K562 (cell line): Measurements from ENCODE around the gene ARL16. TPM values are rescaled to one million over a fixed set of nuclear protein-coding genes. Genes with fewer than 3 reads are reported as not detected.

Source experiments
- GTF2E2 ChIP-seq: fragments of 200-800 bp; sonication (Bioruptor generic); IDR thresholded peaks from 2 replicates; pipeline ENCODE4 v1.6.1; 2016; ENCODE audit warnings: missing genetic modification characterization, missing compliant biosample characterization
- GTF2F1 ChIP-seq: IDR thresholded peaks from 2 replicates; pipeline ENCODE4 v1.6.1; 2011; ENCODE audit warnings: low read depth, low read length, improper control_type of control experiment
- HNRNPH1 ChIP-seq: fragments of 200-400 bp; formaldehyde crosslinking; optimal IDR thresholded peaks from 2 replicates; pipeline ENCODE3; 2017; ENCODE audit warnings: low read depth, mild to moderate bottlenecking, low read length, moderate library complexity
- NUFIP1 ChIP-seq: fragments of 450-650 bp; IDR thresholded peaks from 2 replicates; pipeline ENCODE4 v1.6.1; 2018; ENCODE audit not compliant: partially characterized antibody
- PCBP2 ChIP-seq: fragments of 200-400 bp; formaldehyde crosslinking; IDR thresholded peaks from 2 replicates; pipeline ENCODE4 v1.6.1; 2018; ENCODE audit warnings: low read length, low read depth, mild to moderate bottlenecking, moderate library complexity; ENCODE audit not compliant: poor library complexity, severe bottlenecking
- SRSF7 ChIP-seq: fragments of 200-400 bp; formaldehyde crosslinking; optimal IDR thresholded peaks from 2 replicates; pipeline ENCODE3; 2017; ENCODE audit warnings: mild to moderate bottlenecking, low read depth, low read length
- ZNF778 ChIP-seq: fragments of 450-650 bp; formaldehyde crosslinking; IDR thresholded peaks from 2 replicates; pipeline ENCODE4 v1.4.0; 2020; ENCODE audit warnings: mild to moderate bottlenecking, moderate library complexity
- polyA plus RNA-seq, 8 experiments: library from polyadenylated mRNA; depleted of rRNA in 4 of 8; stranded (reverse) in 5 of 8; unstranded in 3 of 8; fragments of >200 nt; fragmentation: Nextera tagmentation in 2 of 8; fragmentation: Illumina TruSeq in 1 of 8; extraction: Ambion mirVana in 2 of 8; extraction: Trizol in 1 of 8; gene quantifications; 2 replicates each; pipeline versions ENCODE4 v1.2.1 to v1.2.3, GENCODE V29; 2011 to 2014; ENCODE audit warnings: inconsistent platforms in 1 of 8, missing spikeins in 1 of 8
- total RNA-seq, 7 experiments: library from RNA; depleted of rRNA in 6 of 7; stranded (reverse); fragments of >200 nt in 6 of 7; fragmentation: Illumina TruSeq in 2 of 7; extraction: Trizol in 2 of 7; gene quantifications; 2 replicates each; pipeline versions ENCODE4 v1.2.1 to v1.2.3, GENCODE V29; 2011 to 2021; ENCODE audit warnings: low replicate concordance in 1 of 7
- TF ChIP-seq, protein P1 (sequence below): fragments of 450-650 bp; IDR thresholded peaks from 2 replicates; pipeline ENCODE4 v1.6.1; 2017; ENCODE audit warnings: antibody characterized with exemption, mild to moderate bottlenecking
- TF ChIP-seq, protein P2 (sequence below), 3 experiments: fragments of 200-800 bp in 1 of 3; sonication (Bioruptor generic) in 1 of 3; sonication (generic) in 1 of 3; formaldehyde crosslinking in 1 of 3; IDR thresholded peaks; 2 replicates each; pipeline versions ENCODE4 v1.6.1 to v1.8.0; 2016 to 2022; ENCODE audit warnings: mild to moderate bottlenecking in 2 of 3, missing compliant biosample characterization in 2 of 3, missing genetic modification characterization in 2 of 3, missing genetic modification reagents in 1 of 3
- TF ChIP-seq, protein P3 (sequence below): IDR thresholded peaks from 2 replicates; pipeline ENCODE4 v1.6.1; 2011; ENCODE audit not compliant: insufficient read length; ENCODE audit errors: extremely low read depth

The ARL16 gene
- total and polyA plus RNA-seq, 9 of the 15 experiments (the other 6 are each of a cell fraction or from before 2014, with no cell fraction given) = 5.4 to 32.4 (median 22.6) TPM

GRCh38 chr17:81636505-81637288, 46.9 kb downstream of the ARL16 start, which contains the start of the genes NPLOC4 and TSPAN10 (continued):
- TF ChIP-seq, protein P1, sequence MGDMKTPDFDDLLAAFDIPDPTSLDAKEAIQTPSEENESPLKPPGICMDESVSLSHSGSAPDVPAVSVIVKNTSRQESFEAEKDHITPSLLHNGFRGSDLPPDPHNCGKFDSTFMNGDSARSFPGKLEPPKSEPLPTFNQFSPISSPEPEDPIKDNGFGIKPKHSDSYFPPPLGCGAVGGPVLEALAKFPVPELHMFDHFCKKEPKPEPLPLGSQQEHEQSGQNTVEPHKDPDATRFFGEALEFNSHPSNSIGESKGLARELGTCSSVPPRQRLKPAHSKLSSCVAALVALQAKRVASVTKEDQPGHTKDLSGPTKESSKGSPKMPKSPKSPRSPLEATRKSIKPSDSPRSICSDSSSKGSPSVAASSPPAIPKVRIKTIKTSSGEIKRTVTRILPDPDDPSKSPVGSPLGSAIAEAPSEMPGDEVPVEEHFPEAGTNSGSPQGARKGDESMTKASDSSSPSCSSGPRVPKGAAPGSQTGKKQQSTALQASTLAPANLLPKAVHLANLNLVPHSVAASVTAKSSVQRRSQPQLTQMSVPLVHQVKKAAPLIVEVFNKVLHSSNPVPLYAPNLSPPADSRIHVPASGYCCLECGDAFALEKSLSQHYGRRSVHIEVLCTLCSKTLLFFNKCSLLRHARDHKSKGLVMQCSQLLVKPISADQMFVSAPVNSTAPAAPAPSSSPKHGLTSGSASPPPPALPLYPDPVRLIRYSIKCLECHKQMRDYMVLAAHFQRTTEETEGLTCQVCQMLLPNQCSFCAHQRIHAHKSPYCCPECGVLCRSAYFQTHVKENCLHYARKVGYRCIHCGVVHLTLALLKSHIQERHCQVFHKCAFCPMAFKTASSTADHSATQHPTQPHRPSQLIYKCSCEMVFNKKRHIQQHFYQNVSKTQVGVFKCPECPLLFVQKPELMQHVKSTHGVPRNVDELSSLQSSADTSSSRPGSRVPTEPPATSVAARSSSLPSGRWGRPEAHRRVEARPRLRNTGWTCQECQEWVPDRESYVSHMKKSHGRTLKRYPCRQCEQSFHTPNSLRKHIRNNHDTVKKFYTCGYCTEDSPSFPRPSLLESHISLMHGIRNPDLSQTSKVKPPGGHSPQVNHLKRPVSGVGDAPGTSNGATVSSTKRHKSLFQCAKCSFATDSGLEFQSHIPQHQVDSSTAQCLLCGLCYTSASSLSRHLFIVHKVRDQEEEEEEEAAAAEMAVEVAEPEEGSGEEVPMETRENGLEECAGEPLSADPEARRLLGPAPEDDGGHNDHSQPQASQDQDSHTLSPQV = peak; percentile 67; the same call in 1 of the 2 replicates
- TF ChIP-seq GTF2F1 = no peak
- peak; percentile 97 for TF ChIP-seq GTF2E2
- TF ChIP-seq HNRNPH1 = no peak
- TF ChIP-seq, protein P2, sequence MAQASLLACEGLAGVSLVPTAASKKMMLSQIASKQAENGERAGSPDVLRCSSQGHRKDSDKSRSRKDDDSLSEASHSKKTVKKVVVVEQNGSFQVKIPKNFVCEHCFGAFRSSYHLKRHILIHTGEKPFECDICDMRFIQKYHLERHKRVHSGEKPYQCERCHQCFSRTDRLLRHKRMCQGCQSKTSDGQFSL (CRISPR knock-in tag; IDR thresholded peaks at IDR 0.05) = no peak
- TF ChIP-seq, protein P2 (tag; IDR thresholded peaks at IDR 0.05) = 0 out of 4 replicates have a peak, but pooled peaks of 1 of the 2 experiments have one; percentile 60
- no peak for TF ChIP-seq ZNF778 (CRISPR knock-in tag)
- TF ChIP-seq NUFIP1 = no peak
- TF ChIP-seq SRSF7 = no peak
- TF ChIP-seq, protein P3, sequence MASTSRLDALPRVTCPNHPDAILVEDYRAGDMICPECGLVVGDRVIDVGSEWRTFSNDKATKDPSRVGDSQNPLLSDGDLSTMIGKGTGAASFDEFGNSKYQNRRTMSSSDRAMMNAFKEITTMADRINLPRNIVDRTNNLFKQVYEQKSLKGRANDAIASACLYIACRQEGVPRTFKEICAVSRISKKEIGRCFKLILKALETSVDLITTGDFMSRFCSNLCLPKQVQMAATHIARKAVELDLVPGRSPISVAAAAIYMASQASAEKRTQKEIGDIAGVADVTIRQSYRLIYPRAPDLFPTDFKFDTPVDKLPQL = no peak
- no peak for TF ChIP-seq PCBP2
- TF ChIP-seq, all 486 proteins: peak for 126
